ENCODE results near the gene HLA-DQA1.
"Not testable (repeated sequence)": the region's sequence is repeated elsewhere in the genome, so short reads cannot be mapped to it uniquely, and the experiment has no call there.

HLA-DQA1 gene

GRCh38 chr6:32645047-32645703 is 8.0 kb downstream of the HLA-DQA1 start:
- H3K4me3 ChIP-seq: no peak overlapping the region
- no peak overlapping the region for H3K27ac ChIP-seq

DNA sequence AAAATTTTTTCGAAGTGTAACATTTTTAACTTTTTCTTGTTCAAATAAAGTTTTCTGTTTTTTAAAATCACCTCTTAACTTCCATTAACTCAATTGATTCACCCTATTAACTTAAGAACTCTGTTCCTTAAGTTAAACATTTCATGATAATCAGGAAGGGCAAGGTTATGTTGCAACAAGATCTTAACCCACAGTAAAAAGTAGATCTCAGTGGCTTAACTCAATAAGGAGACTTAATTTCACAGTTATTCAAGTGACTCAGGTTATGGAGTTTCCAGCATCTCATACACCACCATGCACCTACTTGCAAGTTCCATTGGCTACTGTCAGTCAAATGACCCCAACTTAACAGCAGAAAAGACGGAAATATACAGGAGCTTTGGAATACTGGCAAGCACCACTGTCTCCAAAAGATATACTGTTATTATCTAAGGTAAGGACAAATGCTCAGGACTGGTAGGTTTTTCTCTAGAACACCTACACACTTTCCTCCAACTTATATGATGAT is 18.1 kb downstream of the HLA-DQA1 start:
- no peak overlapping the region for H3K27ac ChIP-seq
- H3K4me3 ChIP-seq: no peak overlapping the region

DNA sequence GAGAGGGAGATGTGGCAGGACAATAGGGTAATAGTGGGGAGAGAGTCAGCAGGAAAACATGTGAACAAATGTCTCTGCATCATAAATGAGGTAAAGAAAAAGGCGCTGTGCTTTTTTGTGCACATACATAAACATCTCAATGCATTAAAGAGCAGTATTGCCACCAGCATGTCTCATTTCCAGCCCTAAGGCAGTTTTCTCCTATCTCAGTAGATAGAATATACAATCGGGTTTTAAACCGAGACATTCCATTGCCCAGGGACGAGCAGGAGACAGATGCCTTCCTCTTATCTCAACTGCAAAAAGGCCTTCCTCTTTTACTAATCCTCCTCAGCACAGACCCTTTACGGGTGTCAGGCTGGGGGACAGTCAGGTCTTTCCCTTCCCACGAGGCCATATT is 20.1 kb downstream of the HLA-DQA1 start:
- H3K4me3 ChIP-seq, H3K27ac ChIP-seq: not testable (repeated sequence)

- not testable (repeated sequence) for H3K4me3 ChIP-seq, H3K27ac ChIP-seq
Measured at GRCh38 chr6:32657819-32658218, 20.6 kb downstream of the HLA-DQA1 start.

GRCh38 chr6:32658268-32658897 is 21.2 kb downstream of the HLA-DQA1 start:
- Histone ChIP-seq H3K4me3 (no peak overlapping the region), H3K27ac (no peak overlapping the region)

DNA sequence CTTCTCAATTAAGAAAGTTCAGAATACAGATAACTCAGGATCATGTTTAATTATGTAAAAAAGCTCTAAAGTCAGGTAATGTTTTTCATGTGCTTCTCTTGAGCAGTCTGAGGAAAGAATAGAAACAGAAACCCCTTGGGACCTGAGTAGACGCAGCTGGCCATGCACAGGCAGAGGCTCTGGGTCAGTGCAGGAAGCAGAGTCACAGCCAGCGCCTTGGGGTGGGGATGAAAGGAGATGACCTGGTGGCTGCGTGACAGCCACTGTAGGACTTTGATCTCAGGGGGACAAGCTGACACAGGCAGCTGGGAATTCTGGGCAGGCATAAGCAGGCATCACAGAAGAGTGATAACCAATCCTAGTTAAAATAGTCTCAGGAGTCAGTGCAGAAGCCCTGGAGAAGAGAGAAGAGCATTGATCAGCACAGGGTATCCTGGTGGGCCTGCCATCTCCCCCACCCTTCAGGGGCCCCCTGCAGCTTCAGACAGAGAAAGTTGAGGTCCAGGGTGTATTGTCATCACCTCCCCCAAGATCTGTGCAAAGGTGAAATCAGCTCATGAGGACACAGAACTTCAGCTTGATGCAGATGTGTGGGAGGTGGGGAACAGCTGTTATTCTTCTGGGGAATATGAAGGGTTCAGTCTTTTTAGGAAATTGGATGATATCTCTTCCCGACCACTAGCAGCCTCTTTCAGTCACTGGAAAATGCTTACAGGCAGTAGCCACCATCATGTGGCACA is 22.8 kb downstream of the HLA-DQA1 start:
- Histone ChIP-seq H3K27ac (no peak overlapping the region), H3K4me3 (no peak overlapping the region)

GRCh38 chr6:32662099-32662498 is 24.9 kb downstream of the HLA-DQA1 start:
- no peak overlapping the region for H3K27ac ChIP-seq
- no peak overlapping the region for H3K4me3 ChIP-seq

GRCh38 chr6:32662836-32663235 is 25.6 kb downstream of the HLA-DQA1 start:
- H3K27ac ChIP-seq: no peak overlapping the region
- H3K4me3 ChIP-seq: no peak overlapping the region

GRCh38 chr6:32664354-32664753 is 27.1 kb downstream of the HLA-DQA1 start:
- peak overlapping the region in 2 of 7 experiments; percentile 40 to 47 for H3K4me3 ChIP-seq

GRCh38 chr6:32664827-32665362 is 27.7 kb downstream of the HLA-DQA1 start:
- Histone ChIP-seq H3K27ac (peak overlapping the region in 6 of 21 experiments; percentile 44 to 86 (median 69)), H3K4me3 (peak overlapping the region in 2 of 7 experiments; percentile 40 to 47)

More at GRCh38 chr6:32664354-32664753, 27.1 kb downstream of the HLA-DQA1 start:
- peak overlapping the region in 5 of 21 experiments; percentile 44 to 86 (median 61) for H3K27ac ChIP-seq

- H3K4me3 ChIP-seq: peak overlapping the region in 2 of 7 experiments; percentile 40 to 47
Measured at GRCh38 chr6:32665661-32666060, 28.5 kb downstream of the HLA-DQA1 start.

DNA sequence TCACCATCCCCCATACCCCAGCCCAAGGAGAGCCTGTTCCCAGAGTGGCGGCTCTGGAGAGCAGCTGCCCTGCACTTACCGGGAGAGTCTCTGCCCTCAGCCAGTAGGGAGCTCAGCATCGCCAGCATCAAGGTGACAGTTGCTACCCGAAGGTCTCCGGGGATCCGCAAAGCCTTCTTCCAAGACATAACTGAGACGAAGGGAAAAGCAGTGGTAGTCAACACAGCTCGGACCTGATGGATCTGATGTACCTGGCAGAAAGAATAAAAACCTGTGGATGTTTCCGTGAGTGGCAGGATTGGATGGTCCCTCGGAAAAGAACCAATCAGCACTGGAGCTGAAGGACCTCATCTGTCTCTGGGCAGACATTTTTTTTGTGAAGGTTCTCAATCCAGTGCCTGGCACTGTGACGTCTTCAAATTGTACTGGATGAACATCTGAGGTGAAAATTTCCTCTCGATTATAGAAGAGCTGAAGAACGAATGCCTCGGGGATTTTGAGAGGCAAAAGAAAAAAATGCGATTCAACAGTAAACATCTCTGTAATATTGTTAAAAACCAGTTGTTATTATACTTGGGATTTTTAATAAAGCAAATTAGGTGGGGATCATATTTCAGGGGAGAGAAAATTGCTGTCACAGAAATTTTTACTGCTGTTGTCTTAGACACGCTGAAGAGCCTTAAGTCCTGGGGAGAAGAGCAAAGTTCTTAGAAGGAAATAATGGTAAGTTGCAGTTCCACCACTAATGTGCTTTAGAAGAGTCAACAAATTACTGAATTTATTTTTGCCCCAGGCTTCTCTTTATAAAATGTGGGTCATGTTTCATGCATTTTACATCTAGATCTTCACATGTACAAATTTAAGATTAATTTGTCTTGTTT is 29.5 kb downstream of the HLA-DQA1 start, which contains the start of gene HLA-DQB1:
TSS of gene HLA-DQB1 (minus strand) at position 238 of the 881 bp plus-strand sequence. CDS start at position 188, 50 bp downstream.
- peak within 1 kb of the TSS in 3 of 7 experiments; percentile 24 to 47 (median 40) for H3K4me3 ChIP-seq

More at GRCh38 chr6:32665661-32666060, 28.5 kb downstream of the HLA-DQA1 start:
- H3K27ac ChIP-seq: peak overlapping the region in 6 of 21 experiments; percentile 54 to 86 (median 78)

DNA sequence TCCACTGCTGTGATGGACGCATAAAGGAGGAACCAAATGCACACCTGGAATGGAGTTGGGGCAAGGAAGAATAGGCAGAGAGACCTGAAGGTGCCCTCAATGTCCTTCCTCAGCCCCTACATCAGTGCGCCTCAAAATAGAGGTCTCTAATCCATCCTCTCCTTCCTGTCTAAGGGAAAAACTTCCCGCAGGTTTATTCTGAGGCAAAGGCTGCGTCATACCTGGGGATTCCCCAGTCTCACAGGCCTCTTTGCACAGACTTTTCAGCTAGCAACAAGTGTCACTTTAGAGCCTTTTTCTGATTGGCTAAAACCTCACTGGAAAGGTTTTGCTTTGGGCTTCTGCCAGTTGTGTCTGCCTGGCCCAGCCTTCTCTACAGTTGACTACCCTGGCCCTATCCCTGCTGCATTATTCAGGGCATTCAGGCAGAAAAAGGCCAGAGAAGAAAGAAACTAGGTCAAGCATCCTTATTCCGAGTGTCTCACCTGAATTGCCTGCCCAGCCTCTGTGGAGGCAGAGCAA is 31.1 kb downstream of the HLA-DQA1 start:
- H3K4me3 ChIP-seq: no peak overlapping the region
- peak overlapping the region in 9 of 21 experiments; percentile 26 to 88 (median 47) for H3K27ac ChIP-seq

More for the DNA sequence above, 29.5 kb downstream of the HLA-DQA1 start, which contains the start of gene HLA-DQB1:
- peak within 1 kb of the TSS in 8 of 21 experiments; percentile 21 to 88 (median 69) for H3K27ac ChIP-seq

- Histone ChIP-seq H3K27ac (peak overlapping the region in 5 of 21 experiments; percentile 31 to 75 (median 45)), H3K4me3 (no peak overlapping the region)
Measured at GRCh38 chr6:32669240-32669639, 32.0 kb downstream of the HLA-DQA1 start.

DNA sequence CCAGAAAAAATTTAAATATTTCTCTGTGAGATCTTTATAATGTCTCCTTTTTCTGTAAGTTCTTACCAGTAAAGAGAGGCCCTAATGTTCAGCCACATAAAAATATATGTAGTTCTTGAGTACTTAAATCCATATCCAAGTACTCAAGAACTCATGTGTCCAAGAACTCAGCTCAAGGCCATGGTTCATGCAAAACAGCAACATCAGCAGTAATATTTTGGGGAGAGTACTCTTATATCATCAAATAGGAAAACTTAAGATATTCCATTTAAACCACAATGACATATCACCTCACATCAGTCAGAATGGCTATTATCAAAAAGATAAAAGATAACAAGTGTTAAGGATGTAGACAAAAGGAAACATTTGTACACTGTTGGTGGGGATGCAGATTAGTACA is 32.7 kb downstream of the HLA-DQA1 start:
- peak overlapping the region in 1 of 21 experiments; percentile 31 for H3K27ac ChIP-seq
- H3K4me3 ChIP-seq: no peak overlapping the region

DNA sequence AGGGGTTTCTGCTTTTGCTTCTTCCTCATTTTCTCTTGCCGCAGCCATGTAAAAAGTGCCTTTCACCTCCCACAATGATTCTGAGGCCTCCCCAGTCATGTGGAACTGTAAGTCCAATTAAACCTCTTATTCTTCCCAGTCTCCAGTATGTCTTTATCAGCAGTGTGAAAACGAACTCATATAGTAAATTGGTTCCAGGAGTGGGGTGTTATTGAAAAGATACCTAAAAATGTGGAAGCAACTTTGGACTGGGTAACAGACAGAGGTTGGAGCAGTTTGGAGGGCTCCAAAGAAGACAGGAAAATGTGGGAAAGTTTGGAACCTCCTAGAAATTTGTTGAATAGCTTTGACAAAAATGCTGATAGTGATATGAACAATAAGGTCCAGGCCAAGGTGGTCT is 34.7 kb downstream of the HLA-DQA1 start:
- not testable (repeated sequence) for H3K27ac ChIP-seq, H3K4me3 ChIP-seq

- H3K27ac ChIP-seq, H3K4me3 ChIP-seq: not testable (repeated sequence)
Measured at GRCh38 chr6:32674123-32674522, 36.9 kb downstream of the HLA-DQA1 start.

GRCh38 chr6:32679492-32679891 is 42.3 kb downstream of the HLA-DQA1 start:
- Histone ChIP-seq H3K4me3 (no peak overlapping the region), H3K27ac (no peak overlapping the region)

- H3K4me3 ChIP-seq: no peak overlapping the region
- no peak overlapping the region for H3K27ac ChIP-seq
Measured at GRCh38 chr6:32680055-32680454, 42.8 kb downstream of the HLA-DQA1 start.

Measured in skin epidermis (tissue), 12 donors.